Colonic mucosa (tissue), 4 donors: ENCODE measurements around the gene OS9. TPM values are rescaled to one million over a fixed set of nuclear protein-coding genes. Genes with fewer than 3 reads are reported as not detected.
"Not testable (repeated sequence)": the region's sequence is repeated elsewhere in the genome, so short reads cannot be mapped to it uniquely, and the experiment has no call there.

Source experiments
- DNase-seq: peaks from one replicate; pipeline ENCODE4 v3.0.0-alpha.2; 2020
- H3K27ac ChIP-seq: fragments of 200-600 bp; one replicate; pipeline ENCODE4 v1.8.0; 2021
- H3K27me3 ChIP-seq: fragments of 200-600 bp; one replicate; pipeline ENCODE4 v1.8.0; 2021
- H3K36me3 ChIP-seq: fragments of 200-600 bp; one replicate; pipeline ENCODE4 v1.8.0; 2021
- H3K4me1 ChIP-seq: fragments of 200-600 bp; one replicate; pipeline ENCODE4 v1.8.0; 2021; ENCODE audit warnings: mild to moderate bottlenecking
- H3K4me3 ChIP-seq: fragments of 200-600 bp; one replicate; pipeline ENCODE4 v1.8.0; 2021
- H3K9ac ChIP-seq, 2 donors: one replicate each; pipeline ENCODE4 v1.7.0; 2013; ENCODE audit warnings: control low read depth in 2 of 2, low read depth in 2 of 2, low read length in 2 of 2
- H3K9me3 ChIP-seq: fragments of 200-600 bp; one replicate; pipeline ENCODE4 v1.8.0; 2021
- intact Hi-C: fragments of 100-400 bp; cut with DNase I; formaldehyde crosslinking; loops from one replicate; pipeline ENCODE4 v1.14.1; 2022
- total RNA-seq, 2 donors: library from RNA; stranded (reverse); fragmentation: NEBNext Ultra II Directional in 1 of 2; extraction: Animal tissue kit (Norgen Biotek cat#: 25700) in 1 of 2; gene quantifications; one replicate each; pipeline ENCODE4 v1.2.1, GENCODE V29; 2021
- TF ChIP-seq, protein P1 (sequence below): fragments of 200-600 bp; IDR thresholded peaks from one replicate; pipeline ENCODE4 v1.8.0; 2022; ENCODE audit warnings: antibody characterized with exemption, mild to moderate bottlenecking
- donor health status: healthy.
- donor health status: DM: no; HTN: no; CAD: no.
- donor health status: DM: no; HTN: no; CAD: no.

Gene OS9
- total RNA-seq, 2 donors from 2014 or later: 219 to 284 TPM

DNA sequence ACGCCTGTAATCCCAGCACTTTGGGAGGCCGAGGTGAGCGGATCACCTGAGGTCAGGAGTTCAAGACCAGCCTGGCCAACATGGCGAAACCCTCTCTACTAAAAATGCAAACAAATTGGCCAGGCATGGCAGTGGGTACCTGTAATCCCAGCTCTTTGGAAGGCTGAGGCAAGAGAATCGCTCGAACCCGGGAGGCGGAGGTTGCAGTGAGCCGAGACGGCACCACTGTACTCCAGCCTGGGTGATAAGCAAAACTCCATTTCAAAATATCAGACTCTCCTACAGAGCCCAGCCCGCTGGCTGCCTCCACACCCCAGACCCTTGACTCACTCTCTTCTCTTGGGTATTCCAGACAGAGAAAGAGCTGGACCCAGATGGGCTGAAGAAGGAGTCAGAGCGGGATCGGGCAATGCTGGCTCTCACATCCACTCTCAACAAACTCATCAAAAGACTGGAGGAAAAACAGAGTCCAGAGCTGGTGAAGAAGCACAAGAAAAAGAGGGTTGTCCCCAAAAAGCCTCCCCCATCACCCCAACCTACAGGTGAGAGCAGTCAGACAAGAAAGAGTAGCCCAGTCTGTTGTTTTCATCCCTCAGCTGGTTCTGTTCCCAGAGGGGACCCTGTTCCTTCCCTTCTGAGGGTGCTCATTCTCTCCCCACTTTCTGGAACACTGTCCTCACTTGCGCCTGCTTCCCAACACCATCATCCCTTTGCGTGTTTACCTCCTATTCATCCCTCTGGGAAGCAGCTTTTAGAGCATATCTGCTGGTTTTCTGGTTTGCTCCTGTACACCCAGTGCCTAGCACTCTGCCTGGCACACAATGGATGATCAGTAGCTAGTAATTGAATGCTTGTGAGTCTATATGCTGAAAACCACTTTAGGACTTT, 25.0 kb downstream of the OS9 start:
- no peaks in the 10 kb centered on the region for H3K9me3 ChIP-seq
- H3K4me3 ChIP-seq: no peak overlapping the region
- TF ChIP-seq, protein P1, sequence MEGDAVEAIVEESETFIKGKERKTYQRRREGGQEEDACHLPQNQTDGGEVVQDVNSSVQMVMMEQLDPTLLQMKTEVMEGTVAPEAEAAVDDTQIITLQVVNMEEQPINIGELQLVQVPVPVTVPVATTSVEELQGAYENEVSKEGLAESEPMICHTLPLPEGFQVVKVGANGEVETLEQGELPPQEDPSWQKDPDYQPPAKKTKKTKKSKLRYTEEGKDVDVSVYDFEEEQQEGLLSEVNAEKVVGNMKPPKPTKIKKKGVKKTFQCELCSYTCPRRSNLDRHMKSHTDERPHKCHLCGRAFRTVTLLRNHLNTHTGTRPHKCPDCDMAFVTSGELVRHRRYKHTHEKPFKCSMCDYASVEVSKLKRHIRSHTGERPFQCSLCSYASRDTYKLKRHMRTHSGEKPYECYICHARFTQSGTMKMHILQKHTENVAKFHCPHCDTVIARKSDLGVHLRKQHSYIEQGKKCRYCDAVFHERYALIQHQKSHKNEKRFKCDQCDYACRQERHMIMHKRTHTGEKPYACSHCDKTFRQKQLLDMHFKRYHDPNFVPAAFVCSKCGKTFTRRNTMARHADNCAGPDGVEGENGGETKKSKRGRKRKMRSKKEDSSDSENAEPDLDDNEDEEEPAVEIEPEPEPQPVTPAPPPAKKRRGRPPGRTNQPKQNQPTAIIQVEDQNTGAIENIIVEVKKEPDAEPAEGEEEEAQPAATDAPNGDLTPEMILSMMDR: no peak
- no peaks in the 10 kb centered on the region for H3K27me3 ChIP-seq
- H3K9ac ChIP-seq: no peak overlapping the region
- no peak overlapping the region for H3K27ac ChIP-seq
- DNase-seq: no peak
- H3K36me3 ChIP-seq: peaks cover 14% of the 10 kb centered on the region
- intact Hi-C loops: no loop called here
- no peaks in the 10 kb centered on the region for H3K4me1 ChIP-seq

DNA sequence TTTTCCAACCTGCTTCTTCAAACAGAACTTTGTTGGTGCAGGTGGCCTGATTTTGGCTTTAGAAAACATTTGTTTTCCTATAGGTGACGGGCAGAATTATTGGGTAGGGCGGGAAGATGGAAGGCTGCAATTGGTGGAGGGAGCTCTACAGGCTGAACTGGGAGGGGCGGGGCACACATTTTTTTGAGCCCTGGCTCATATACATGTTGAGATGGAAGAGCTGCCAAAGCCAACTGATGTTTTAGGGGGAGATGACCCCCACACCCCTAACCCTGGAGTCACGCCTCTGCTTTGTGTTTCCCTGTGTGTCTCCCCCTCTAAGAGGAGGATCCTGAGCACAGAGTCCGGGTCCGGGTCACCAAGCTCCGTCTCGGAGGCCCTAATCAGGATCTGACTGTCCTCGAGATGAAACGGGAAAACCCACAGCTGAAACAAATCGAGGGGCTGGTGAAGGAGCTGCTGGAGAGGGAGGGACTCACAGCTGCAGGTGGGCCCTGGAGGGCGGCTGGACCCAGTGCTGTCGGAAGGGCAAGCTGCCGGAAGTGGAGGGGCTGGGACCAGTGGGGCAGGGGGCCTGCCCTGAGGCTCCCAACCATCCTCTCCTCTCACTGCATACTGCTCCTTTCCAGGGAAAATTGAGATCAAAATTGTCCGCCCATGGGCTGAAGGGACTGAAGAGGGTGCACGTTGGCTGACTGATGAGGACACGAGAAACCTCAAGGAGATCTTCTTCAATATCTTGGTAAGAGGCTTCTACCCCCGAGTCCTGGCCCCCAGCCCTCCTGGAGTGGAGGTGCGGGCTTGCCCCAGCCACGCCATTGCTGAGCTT, 26.1 kb downstream of the OS9 start:
- no peaks in the 10 kb centered on the region for H3K27me3 ChIP-seq
- no peak overlapping the region for H3K27ac ChIP-seq
- intact Hi-C loops: no loop called here
- no peak overlapping the region for H3K9ac ChIP-seq
- H3K36me3 ChIP-seq: peaks cover 6% of the 10 kb centered on the region
- H3K4me3 ChIP-seq: no peak overlapping the region
- DNase-seq: no peak
- no peaks in the 10 kb centered on the region for H3K4me1 ChIP-seq
- TF ChIP-seq, protein P1: no peak
- no peaks in the 10 kb centered on the region for H3K9me3 ChIP-seq

DNA sequence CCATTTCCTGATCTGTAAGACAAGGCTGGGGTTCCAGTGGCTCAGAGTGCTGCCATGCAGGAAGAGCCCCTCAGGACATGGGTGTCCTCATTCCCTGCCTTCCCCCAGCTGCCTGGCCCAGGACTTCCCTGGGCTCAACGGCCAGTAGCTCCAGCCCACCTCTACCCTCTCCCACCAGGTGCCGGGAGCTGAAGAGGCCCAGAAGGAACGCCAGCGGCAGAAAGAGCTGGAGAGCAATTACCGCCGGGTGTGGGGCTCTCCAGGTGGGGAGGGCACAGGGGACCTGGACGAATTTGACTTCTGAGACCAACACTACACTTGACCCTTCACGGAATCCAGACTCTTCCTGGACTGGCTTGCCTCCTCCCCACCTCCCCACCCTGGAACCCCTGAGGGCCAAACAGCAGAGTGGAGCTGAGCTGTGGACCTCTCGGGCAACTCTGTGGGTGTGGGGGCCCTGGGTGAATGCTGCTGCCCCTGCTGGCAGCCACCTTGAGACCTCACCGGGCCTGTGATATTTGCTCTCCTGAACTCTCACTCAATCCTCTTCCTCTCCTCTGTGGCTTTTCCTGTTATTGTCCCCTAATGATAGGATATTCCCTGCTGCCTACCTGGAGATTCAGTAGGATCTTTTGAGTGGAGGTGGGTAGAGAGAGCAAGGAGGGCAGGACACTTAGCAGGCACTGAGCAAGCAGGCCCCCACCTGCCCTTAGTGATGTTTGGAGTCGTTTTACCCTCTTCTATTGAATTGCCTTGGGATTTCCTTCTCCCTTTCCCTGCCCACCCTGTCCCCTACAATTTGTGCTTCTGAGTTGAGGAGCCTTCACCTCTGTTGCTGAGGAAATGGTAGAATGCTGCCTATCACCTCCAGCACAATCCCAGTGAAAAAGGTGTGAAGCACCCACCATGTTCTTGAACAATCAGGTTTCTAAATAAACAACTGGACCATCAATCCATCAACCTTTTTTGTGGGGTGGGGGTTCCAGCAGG, 27.0 kb downstream of the OS9 start:
- DNase-seq: no peak
- Histone ChIP-seq H3K4me3 (no peak overlapping the region), H3K9me3 (no peaks in the 10 kb centered on the region), H3K4me1 (no peaks in the 10 kb centered on the region), H3K36me3 (peaks cover 5% of the 10 kb centered on the region), H3K27me3 (no peaks in the 10 kb centered on the region), H3K9ac (no peak overlapping the region), H3K27ac (no peak overlapping the region)
- intact Hi-C loops: no loop called here
- TF ChIP-seq, protein P1: no peak

DNA sequence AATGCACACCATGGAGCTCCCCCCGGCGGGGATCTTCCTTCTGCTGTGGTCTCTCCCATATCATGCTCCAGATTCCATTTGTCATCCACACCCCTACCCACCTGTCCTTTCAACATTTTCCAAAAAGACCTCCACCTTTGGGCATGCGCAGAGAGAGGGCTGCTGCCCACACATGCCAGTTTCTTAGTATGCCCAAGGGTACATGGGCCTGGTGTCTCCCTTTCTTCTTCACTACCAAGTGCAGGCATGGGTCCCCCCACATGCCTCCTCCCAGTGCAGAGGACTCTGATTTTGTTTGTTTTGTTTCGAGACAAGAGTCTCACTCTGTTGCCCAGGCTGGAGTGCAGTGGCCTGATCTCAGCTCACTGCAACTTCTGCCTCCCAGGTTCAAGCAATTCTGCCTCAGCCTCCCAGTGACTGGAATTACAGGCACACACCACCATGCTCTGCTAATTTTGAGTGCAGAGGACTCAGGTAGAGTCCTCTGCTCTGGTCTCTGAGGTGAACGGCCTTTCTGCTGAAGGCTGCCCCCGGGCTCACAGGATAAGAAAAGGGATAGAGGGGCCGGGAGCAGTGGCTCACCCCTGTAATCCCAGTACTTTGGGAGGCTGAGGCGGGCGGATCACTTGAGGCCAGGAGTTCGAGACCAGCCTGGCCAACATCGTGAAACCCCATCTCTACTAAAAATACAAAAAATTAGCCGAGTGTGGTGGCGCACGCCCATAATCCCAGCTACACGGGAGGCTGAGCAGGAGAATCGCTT, 28.1 kb downstream of the OS9 start:
- H3K4me3 ChIP-seq, DNase-seq, H3K36me3 ChIP-seq, intact Hi-C loops, H3K9me3 ChIP-seq, H3K9ac ChIP-seq, H3K27me3 ChIP-seq, H3K4me1 ChIP-seq, H3K27ac ChIP-seq: not testable (repeated sequence)
